H54 (cell line): Measurements from ENCODE around the gene EPS8L1.
A peak's percentile ranks its signal among the peaks of the same experiment; 100 is the strongest.
"Not testable (repeated sequence)": the region's sequence is repeated elsewhere in the genome, so short reads cannot be mapped to it uniquely, and the experiment has no call there.

Source experiments
- DNase-seq: peaks from one replicate; pipeline ENCODE4 v3.0.0; 2011; ENCODE audit warnings: low spot score, mixed read lengths; ENCODE audit not compliant: insufficient read length
- FAIRE-seq: peaks from 3 replicates; lab custom pipeline; 2011; peaks lifted over from hg19 to GRCh38; lab: Jason Lieb, UNC
- POLR2A ChIP-seq: IDR thresholded peaks from 2 replicates; pipeline ENCODE4 v1.6.1; 2011; ENCODE audit warnings: low read depth, mild to moderate bottlenecking, low read length

The EPS8L1 gene

GRCh38 chr19:55099557-55100506 lies 24.2 kb downstream of the EPS8L1 start:
- FAIRE-seq (no peak), DNase-seq (no peak)
- TF ChIP-seq POLR2A, result no peak

DNA sequence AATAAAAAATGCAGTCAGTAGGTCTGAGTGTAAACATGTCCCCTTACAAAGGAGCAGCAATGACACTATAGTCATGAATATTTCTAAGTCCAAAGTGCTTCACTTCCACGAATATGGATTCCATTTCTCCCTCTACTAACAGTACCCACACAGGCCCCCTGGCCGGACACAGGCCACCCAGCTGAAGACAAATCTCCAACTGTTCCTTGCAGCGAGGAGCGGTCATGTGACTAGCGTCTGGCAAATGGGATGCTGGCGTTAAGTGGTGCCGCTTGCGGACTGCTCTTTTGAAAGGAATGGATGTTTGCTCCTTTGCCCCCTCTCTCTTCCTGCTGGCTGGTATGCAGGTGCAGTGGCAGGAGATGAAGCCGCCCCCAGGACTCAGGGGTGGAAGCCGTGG lies 25.6 kb downstream of the EPS8L1 start:
- DNase-seq (no peak), FAIRE-seq (no peak)
- TF ChIP-seq POLR2A, result no peak

- no peak for DNase-seq
- FAIRE-seq, result no peak
- TF ChIP-seq POLR2A, result no peak
These were observed 27.5 kb downstream of the EPS8L1 start for GRCh38 chr19:55103190-55103589.

GRCh38 chr19:55105237-55105636 lies 29.6 kb downstream of the EPS8L1 start:
- DNase-seq, result no peak
- FAIRE-seq, result no peak
- no peak for TF ChIP-seq POLR2A

DNA sequence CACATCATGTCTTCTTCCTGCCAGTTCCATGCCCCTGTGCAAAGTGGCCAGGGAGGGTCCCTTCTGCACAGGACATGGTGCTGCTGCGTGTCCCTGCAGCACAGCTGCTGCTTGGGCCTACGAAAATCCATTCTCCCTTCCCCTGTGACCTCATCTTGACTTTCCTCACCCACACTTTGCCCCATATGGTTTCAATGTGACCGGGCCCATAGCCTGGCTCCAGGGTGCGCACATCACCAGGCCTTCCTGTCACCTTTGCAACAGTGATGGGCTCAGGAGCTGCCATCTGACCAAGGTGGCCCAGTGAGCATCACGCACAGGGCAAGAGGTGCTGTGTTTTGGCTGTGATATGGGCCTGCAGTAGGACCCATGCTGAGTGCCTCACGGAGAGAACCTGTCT lies 30.9 kb downstream of the EPS8L1 start:
- no peak for DNase-seq
- no peak for TF ChIP-seq POLR2A

GRCh38 chr19:55107252-55107651 lies 31.6 kb downstream of the EPS8L1 start:
- not testable (repeated sequence) for FAIRE-seq, DNase-seq

More for the DNA sequence above, 30.9 kb downstream of the EPS8L1 start:
- no peak for FAIRE-seq

- DNase-seq (no peak), FAIRE-seq (no peak)
- TF ChIP-seq POLR2A, result no peak
These were observed 34.0 kb downstream of the EPS8L1 start for GRCh38 chr19:55109527-55110291.

GRCh38 chr19:55111238-55111831 lies 35.7 kb downstream of the EPS8L1 start:
- no peak for TF ChIP-seq POLR2A
- DNase-seq, result no peak
- FAIRE-seq, result no peak

DNA sequence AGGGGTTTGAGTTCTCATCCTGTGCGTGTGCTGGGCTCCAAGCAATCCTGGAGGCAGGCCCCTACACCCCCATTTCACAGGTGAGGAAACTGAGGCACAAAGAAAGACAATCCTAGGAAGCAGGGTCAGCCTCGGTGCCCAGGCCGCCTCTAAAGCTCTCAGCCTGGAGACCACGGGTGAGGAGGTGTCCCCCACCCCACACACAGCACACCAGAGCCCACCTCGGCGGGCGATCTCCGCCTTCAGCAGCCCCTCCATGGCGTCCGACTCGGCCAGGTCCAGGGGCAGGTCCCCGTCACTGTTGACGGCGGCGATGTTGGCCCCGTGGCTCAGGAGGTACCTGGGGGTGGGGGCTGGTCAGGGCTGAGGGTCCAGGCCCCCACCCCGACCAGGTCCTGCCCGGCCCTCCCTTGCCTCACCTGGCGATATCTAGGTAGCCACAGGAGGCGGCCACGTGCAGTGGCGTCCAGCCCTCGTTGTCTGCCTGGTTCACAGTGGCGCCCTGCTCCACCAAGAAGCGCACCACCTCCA lies 36.6 kb downstream of the EPS8L1 start:
- no peak for TF ChIP-seq POLR2A

DNA sequence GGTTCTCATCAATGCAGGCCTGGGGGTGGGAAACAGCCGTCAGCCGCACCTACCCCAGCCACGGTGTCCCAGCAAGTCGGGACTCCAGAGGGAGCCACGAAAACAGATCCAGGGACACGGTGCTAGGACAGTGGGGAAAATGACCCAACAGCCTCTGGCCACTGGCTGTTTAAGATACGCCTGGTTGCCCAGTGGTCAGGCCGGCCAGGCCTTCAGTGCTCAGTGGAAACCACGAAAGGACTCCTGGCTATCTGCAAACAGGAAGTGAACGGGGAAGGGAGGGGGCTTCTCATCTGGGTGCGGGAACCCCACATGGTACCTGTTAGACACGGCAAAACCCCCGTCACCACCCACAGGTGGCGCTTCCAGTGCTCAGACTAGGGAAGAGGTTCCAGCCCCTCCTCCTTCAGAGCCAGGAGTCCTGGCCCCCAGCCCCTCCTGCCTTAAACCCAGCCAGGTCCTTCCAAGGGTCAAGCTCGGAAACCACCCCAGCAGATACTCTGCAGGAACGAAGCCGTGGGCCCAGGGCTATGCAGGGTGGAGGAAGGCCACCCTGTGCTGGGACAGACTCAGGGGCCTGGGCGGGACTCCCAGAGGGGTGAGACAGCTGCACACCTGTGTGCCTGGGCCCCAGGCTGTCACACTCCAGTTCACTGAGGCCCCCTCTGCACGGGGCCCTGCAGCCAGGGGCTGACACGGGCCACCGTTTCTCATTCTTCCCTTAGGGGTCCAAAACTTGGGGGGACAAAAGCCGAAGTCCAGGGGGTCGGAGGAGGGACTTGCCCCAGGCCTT lies 37.3 kb downstream of the EPS8L1 start:
- no peak for FAIRE-seq
- TF ChIP-seq POLR2A, result no peak
- DNase-seq, result no peak

More for the DNA sequence above, 36.6 kb downstream of the EPS8L1 start:
- no peak for FAIRE-seq
- no peak for DNase-seq

DNA sequence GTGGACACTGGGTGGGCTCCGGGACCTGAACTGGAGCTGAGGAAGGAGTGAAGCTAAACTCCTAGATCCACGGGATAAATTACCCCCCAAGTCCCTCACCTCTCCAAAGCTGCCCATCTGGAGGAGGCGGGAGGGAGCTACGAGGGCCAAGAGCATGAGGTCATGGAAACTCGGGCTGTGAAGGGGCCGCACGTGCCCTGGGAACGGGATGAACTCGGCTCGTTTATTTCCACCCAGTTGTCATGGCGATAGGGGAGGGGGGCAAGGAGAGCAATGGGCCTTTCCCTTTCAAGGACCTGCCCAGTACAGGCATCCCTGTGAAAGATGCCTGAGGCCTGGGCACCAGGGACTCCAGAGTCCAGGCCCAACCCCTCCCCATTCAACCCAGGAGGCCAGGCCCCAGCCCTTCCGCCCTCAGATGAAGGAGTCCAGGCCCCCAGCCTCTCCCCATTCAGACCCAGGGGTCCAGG lies 37.9 kb downstream of the EPS8L1 start:
- DNase-seq (peak; percentile 88), FAIRE-seq (no peak)

DNA sequence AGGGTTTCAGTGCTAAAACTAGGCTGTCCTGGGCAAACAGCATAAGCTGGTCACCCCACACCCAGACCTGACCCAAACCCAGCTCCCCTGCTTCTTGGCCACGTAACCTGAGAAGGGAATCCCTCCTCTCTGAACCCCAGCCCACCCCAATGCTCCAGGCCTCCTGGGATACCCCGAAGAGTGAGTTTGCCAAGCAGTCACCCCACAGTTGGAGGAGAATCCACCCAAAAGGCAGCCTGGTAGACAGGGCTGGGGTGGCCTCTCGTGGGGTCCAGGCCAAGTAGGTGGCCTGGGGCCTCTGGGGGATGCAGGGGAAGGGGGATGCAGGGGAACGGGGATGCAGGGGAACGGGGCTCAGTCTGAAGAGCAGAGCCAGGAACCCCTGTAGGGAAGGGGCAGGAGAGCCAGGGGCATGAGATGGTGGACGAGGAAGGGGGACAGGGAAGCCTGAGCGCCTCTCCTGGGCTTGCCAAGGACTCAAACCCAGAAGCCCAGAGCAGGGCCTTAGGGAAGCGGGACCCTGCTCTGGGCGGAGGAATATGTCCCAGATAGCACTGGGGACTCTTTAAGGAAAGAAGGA lies 39.0 kb downstream of the EPS8L1 start:
- no peak for DNase-seq
- no peak for TF ChIP-seq POLR2A
- FAIRE-seq, result no peak

More for the DNA sequence above, 37.9 kb downstream of the EPS8L1 start:
- TF ChIP-seq POLR2A, result no peak
